ENCODE data around the gene MRPL55. TPM values are rescaled to one million over a fixed set of nuclear protein-coding genes. Genes with fewer than 3 reads are reported as not detected.

Gene MRPL55
- total and polyA plus RNA-seq, 2 experiments from 2014 or later = 57.5 to 95.1 TPM

- Histone ChIP-seq H3K4me3 (no peak overlapping the region), H3K79me2 (ENCODE audit: insufficient read depth) (peaks cover 35% of the 10 kb centered on the region), H3K36me3 (ENCODE audit: low read depth) (no peaks in the 10 kb centered on the region), H3K4me1 (ENCODE audit: insufficient read depth) (peaks cover 13% of the 10 kb centered on the region), H3K27me3 (replicated peaks; ENCODE audit: insufficient read depth) (no peaks in the 10 kb centered on the region), H3K4me2 (ENCODE audit: unreplicated experiment) (no peak overlapping the region), H2AFZ (no peak overlapping the region), H3K27ac (no peak overlapping the region), H3K9ac (no peak overlapping the region), H3K9me3 (ENCODE audit: low read depth) (no peaks in the 10 kb centered on the region), H3K9me2 (ENCODE audit: insufficient read depth) (no peaks in the 10 kb centered on the region), H4K20me1 (ENCODE audit: insufficient read depth) (no peaks in the 10 kb centered on the region), H3F3A (ENCODE audit: insufficient read depth) (no peaks in the 10 kb centered on the region)
- in situ Hi-C loops (cut with MboI) = no loop called here
- 93 to 95% methylated on average over 9 of the region's 9 CpGs for WGBS, 2 experiments (ENCODE audit: low coverage in 1 of 2, low lambda C conversion rate in 2 of 2, missing lambda C conversion rate in 2 of 2)
- no peak for DNase-seq
- TF ChIP-seq EZH2 (IDR thresholded peaks at IDR 0.05; ENCODE audit: insufficient read depth, poor library complexity, severe bottlenecking) (no peak), EZH2phosphoT487 (IDR thresholded peaks at IDR 0.05; ENCODE audit: insufficient read depth, low read depth) (no peak)
These were observed 2.4 kb downstream of the MRPL55 start for GRCh38 chr1:228106800-228107054.

DNA sequence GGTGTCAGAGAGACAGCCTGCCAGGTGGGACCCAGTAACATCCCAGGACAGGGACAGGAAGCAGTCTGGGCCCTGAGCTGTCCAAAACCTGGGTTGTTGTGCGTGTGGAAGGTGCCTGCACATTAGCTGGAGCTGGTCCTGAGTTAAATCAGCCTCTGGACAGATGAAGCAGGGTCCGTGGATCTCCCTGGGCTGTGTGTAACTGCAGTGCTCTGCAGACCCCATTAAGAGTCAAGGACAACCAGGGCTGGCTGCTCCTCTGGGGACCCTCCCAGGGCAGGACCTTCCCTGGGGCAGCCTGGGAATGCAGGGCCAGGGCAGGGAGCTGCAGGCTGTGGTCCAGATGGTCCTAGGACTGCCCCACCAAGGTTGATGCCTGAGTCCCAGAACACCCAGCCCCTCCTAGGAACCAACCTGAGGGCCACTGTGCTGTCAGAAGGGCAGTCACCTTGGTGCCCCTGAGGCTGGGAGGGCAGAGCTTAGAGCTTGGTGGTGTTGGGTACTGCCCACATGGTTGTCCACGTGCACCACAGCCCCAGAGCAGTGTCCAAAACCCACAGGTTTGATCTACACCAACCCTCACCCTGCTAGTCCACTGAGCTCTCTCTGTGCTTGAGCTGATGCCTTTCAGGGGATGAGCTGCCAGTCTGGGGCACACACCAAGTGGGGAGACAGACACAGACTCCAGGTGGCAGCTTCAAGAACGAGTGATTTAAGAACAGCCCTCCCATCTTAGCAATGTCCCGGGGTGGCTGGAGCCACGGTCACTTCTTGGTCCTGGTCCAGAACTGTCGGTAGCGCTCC, 2.9 kb downstream of the MRPL55 start:
- 88 to 92% methylated on average over 8 of the region's 8 CpGs for WGBS, 2 experiments (ENCODE audit: low coverage in 1 of 2, low lambda C conversion rate in 2 of 2, missing lambda C conversion rate in 2 of 2)
- H3F3A ChIP-seq (ENCODE audit: insufficient read depth) = peaks cover 2% of the 10 kb centered on the region
- no peak for DNase-seq
- no peaks in the 10 kb centered on the region for H3K27me3 ChIP-seq (replicated peaks; ENCODE audit: insufficient read depth)
- no peaks in the 10 kb centered on the region for H3K9me3 ChIP-seq (ENCODE audit: low read depth)
- peaks cover 40% of the 10 kb centered on the region for H3K79me2 ChIP-seq (ENCODE audit: insufficient read depth)
- H3K27ac ChIP-seq = no peak overlapping the region
- H3K4me2 ChIP-seq (ENCODE audit: unreplicated experiment) = no peak overlapping the region
- no peak overlapping the region for H3K9ac ChIP-seq
- peaks cover 13% of the 10 kb centered on the region for H3K4me1 ChIP-seq (ENCODE audit: insufficient read depth)
- no peak overlapping the region for H3K4me3 ChIP-seq
- no peaks in the 10 kb centered on the region for H3K36me3 ChIP-seq (ENCODE audit: low read depth)
- no peaks in the 10 kb centered on the region for H4K20me1 ChIP-seq (ENCODE audit: insufficient read depth)
- H3K9me2 ChIP-seq (ENCODE audit: insufficient read depth) = no peaks in the 10 kb centered on the region
- in situ Hi-C loops (cut with MboI) = no loop called here
- TF ChIP-seq EZH2phosphoT487 (IDR thresholded peaks at IDR 0.05; ENCODE audit: insufficient read depth, low read depth) (no peak), EZH2 (IDR thresholded peaks at IDR 0.05; ENCODE audit: insufficient read depth, poor library complexity, severe bottlenecking) (no peak)
- H2AFZ ChIP-seq = no peak overlapping the region

GRCh38 chr1:228105270-228105995, 3.7 kb downstream of the MRPL55 start:
- no peaks in the 10 kb centered on the region; the same call in 1 of the 2 replicates for H3K36me3 ChIP-seq (ENCODE audit: low read depth)
- peaks cover 13% of the 10 kb centered on the region for H3K4me1 ChIP-seq (ENCODE audit: insufficient read depth)
- H2AFZ ChIP-seq = no peak overlapping the region
- no peak for DNase-seq
- H3K9me3 ChIP-seq (ENCODE audit: low read depth) = no peaks in the 10 kb centered on the region
- H3K4me3 ChIP-seq = no peak overlapping the region
- peaks cover 10% of the 10 kb centered on the region for H3F3A ChIP-seq (ENCODE audit: insufficient read depth)
- whole genome bisulfite sequencing, 2 experiments (ENCODE audit: low coverage in 1 of 2, low lambda C conversion rate in 2 of 2, missing lambda C conversion rate in 2 of 2) = 60 to 61% methylated on average over 9 of the region's 9 CpGs
- peaks cover 45% of the 10 kb centered on the region for H3K79me2 ChIP-seq (ENCODE audit: insufficient read depth)
- in situ Hi-C loops (cut with MboI) = no loop called here
- H4K20me1 ChIP-seq (ENCODE audit: insufficient read depth) = no peaks in the 10 kb centered on the region
- TF ChIP-seq EZH2 (IDR thresholded peaks at IDR 0.05; ENCODE audit: insufficient read depth, poor library complexity, severe bottlenecking) (no peak), EZH2phosphoT487 (IDR thresholded peaks at IDR 0.05; ENCODE audit: insufficient read depth, low read depth) (no peak)
- H3K9ac ChIP-seq = no peak overlapping the region
- no peaks in the 10 kb centered on the region for H3K27me3 ChIP-seq (replicated peaks; ENCODE audit: insufficient read depth)
- H3K27ac ChIP-seq = no peak overlapping the region
- no peak overlapping the region for H3K4me2 ChIP-seq (ENCODE audit: unreplicated experiment)
- no peaks in the 10 kb centered on the region for H3K9me2 ChIP-seq (ENCODE audit: insufficient read depth)

- H3K4me2 ChIP-seq (ENCODE audit: unreplicated experiment) = no peak overlapping the region
- H3F3A ChIP-seq (ENCODE audit: insufficient read depth) = peaks cover 15% of the 10 kb centered on the region
- H3K79me2 ChIP-seq (ENCODE audit: insufficient read depth) = peaks cover 50% of the 10 kb centered on the region
- H3K4me1 ChIP-seq (ENCODE audit: insufficient read depth) = peaks cover 13% of the 10 kb centered on the region
- TF ChIP-seq EZH2 (IDR thresholded peaks at IDR 0.05; ENCODE audit: insufficient read depth, poor library complexity, severe bottlenecking) = no peak
- no peak for TF ChIP-seq EZH2phosphoT487 (IDR thresholded peaks at IDR 0.05; ENCODE audit: insufficient read depth, low read depth)
- 0 out of 2 replicates have a peak overlapping the region, but pooled peaks have one; percentile 1 for H3K27ac ChIP-seq
- H2AFZ ChIP-seq = no peak overlapping the region
- WGBS, 2 experiments (ENCODE audit: low coverage in 1 of 2, low lambda C conversion rate in 2 of 2, missing lambda C conversion rate in 2 of 2) = 25% methylated on average over 7 of the region's 7 CpGs
- H3K9ac ChIP-seq = no peak overlapping the region
- in situ Hi-C loops (cut with MboI) = no loop called here
- no peaks in the 10 kb centered on the region; the same call in 1 of the 2 replicates for H3K36me3 ChIP-seq (ENCODE audit: low read depth)
- peak; percentile 51 for DNase-seq
- H3K27me3 ChIP-seq (replicated peaks; ENCODE audit: insufficient read depth) = no peaks in the 10 kb centered on the region
- H4K20me1 ChIP-seq (ENCODE audit: insufficient read depth) = no peaks in the 10 kb centered on the region
- no peak overlapping the region for H3K4me3 ChIP-seq
- H3K9me3 ChIP-seq (ENCODE audit: low read depth) = no peaks in the 10 kb centered on the region
- no peaks in the 10 kb centered on the region for H3K9me2 ChIP-seq (ENCODE audit: insufficient read depth)
These were observed 4.4 kb downstream of the MRPL55 start for GRCh38 chr1:228104526-228105269.
